GM21737 (cell line): ENCODE measurements around the gene FRMD1.
"Not testable (repeated sequence)": the region's sequence is repeated elsewhere in the genome, so short reads cannot be mapped to it uniquely, and the experiment has no call there.

Experiments
- ATAC-seq: cut with Tn5 transposase; IDR thresholded peaks from one replicate; pipeline ENCODE4 v1.9.1; 2021; ENCODE audit warnings: mild to moderate bottlenecking, moderate library complexity; ENCODE audit not compliant: unreplicated experiment

FRMD1 gene

GRCh38 chr6:168080393-168081077 lies 1.5 kb upstream of the FRMD1 start:
- ATAC-seq: no peak

- no peak for ATAC-seq
Measured at GRCh38 chr6:168078175-168078942, 653 bp downstream of the FRMD1 start.

DNA sequence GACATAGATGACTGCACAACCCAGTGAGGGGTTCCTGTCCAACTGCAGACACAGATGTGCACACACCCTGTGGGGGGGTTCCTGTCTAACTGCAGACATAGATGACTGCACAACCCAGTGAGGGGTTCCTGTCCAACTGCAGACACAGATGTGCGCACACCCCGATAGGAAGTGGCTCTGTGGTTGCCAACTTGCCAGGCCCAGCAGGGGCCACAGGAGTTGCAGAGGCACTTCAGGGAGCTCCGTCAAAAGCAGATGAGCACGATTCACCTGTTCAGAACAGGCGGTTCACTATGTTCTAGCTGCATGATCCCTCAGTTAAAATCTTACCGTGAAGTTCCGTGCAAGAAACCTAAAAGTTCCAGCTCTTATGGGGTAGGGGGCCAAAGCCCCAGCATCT lies 1.6 kb downstream of the FRMD1 start:
- ATAC-seq: not testable (repeated sequence)

DNA sequence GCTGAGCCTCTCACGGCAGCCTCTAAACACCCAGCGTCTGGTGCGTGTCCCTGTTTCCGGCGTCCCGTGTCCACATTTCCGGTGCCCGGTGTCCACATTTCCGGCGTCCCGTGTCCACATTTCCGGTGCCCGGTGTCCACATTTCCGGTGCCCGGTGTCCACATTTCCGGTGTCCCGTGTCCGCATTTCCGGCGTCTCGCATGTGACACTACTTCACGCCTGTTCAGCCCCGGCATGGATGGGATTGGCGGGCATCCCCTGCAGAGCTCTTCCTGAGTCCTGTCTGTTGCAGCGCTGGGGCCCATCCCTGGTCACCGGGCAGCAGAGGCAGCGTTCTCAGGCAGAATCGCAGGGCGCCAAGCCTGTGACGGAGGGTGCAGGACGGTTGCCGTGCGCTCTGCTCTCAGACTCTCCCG lies 3.2 kb downstream of the FRMD1 start:
- ATAC-seq: no peak

DNA sequence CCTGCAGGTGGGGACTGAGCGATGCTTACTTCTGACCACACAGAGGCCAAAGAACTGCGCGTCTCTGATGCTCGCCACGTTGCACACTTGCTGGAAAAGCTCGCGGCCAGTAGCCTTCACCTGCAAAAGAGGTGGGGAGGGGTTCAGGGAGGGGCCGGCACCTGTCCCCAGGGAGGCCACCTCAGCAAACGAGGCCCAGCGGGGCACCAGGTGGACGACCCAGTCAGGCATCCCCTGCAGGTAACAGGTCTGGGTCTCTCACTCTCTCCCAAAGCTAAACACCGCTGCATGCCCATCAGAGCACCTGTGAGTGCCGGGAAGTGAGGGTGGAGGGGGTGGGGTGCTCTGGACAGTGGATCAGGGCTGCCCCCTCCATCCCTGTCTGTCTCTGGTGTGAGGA lies 3.8 kb downstream of the FRMD1 start:
- no peak for ATAC-seq

- no peak for ATAC-seq
Measured at GRCh38 chr6:168073937-168074730, 4.9 kb downstream of the FRMD1 start.

GRCh38 chr6:168072730-168073129 lies 6.3 kb downstream of the FRMD1 start:
- ATAC-seq: no peak

DNA sequence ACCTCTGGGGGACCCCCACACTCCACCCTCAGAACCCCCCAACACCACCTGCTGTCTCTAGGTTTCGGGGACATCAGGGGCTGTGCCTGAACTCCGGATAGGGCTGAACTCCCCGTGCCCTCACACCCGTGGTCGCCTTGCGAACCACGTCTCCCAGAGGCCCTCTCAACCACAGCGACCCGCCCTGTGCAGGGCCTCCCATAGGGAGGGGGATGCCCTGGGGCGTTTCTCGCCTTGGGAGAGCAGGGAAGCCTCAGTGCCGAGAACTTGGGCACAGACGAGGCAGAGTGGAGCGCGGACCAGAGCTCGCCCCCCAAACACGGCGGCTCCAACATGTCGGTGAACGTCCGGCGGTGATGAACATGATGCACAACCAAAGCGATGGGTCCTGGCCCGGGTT lies 6.8 kb downstream of the FRMD1 start:
- no peak for ATAC-seq

GRCh38 chr6:168071620-168072019 lies 7.4 kb downstream of the FRMD1 start:
- no peak for ATAC-seq

GRCh38 chr6:168070804-168071203 lies 8.2 kb downstream of the FRMD1 start:
- ATAC-seq: no peak

GRCh38 chr6:168067081-168067759 lies 11.8 kb downstream of the FRMD1 start:
- no peak for ATAC-seq

GRCh38 chr6:168064226-168064807 lies 14.7 kb downstream of the FRMD1 start:
- no peak for ATAC-seq

GRCh38 chr6:168063431-168063830 lies 15.6 kb downstream of the FRMD1 start:
- no peak for ATAC-seq

DNA sequence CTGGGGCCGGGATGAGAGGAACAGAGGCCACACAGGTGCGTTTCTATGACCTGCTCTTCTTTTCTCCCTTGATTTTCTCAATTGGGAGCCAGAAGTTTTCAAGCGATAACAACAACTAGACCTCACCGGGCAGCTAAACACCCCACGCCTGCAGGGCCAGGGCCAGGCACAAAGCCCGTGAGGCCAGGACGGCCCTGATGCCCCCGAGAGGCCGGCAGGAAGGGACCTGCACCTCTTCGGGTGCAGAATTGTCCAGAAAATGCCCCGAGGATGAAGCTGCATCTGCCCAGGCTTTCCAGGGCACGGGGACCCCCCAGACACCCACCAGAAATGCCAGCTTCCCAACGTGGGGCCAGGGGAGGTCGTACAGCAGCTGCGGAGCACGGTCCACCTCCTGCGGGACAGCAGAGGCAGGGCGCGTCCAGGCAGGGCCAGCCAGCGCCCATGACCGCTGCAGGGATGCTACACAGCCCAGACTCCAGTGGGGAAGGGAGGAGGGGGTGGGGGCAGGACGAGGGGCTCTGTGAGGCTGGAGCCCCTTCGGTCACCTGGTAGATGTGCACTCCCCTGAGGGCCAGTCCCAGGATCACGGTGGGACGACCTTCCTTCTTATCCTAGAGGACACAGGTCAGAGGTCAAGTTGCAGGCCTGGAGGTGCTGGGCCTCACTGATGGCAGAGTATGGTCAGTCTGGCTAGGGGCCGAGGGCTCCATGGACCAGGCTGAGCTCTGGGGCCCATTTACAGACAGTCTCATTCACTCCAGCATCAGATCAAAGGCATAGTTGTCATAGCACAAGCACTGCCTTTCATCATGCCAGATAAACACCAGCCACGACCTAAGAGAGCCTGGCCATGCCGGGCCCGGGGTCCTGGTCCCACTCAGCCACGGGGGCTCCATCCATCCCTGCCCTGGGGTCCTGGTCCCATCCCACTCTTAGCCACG lies 16.4 kb downstream of the FRMD1 start:
- no peak for ATAC-seq

- ATAC-seq: no peak
Measured at GRCh38 chr6:168061269-168062210, 17.5 kb downstream of the FRMD1 start.

DNA sequence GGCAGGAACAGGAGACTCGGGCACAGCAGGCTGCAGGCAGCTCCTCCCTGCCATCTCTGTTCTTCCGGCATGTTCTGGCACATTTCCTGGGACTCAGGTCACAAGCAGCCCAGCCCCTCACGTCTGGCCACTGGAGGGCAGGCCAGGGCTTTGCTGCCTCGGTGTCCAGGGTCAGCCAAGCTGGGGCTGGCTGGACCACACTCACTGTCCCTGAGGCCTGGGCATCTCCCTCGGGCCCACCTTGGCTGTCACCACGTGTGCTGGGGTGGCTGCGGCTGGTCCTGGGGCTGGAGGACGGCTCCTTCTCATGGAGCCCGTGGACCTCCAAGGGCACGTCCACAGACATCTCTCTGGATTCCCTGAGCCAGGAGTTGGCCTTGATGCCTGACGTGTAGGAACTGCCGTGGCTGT lies 18.5 kb downstream of the FRMD1 start:
- ATAC-seq: no peak

DNA sequence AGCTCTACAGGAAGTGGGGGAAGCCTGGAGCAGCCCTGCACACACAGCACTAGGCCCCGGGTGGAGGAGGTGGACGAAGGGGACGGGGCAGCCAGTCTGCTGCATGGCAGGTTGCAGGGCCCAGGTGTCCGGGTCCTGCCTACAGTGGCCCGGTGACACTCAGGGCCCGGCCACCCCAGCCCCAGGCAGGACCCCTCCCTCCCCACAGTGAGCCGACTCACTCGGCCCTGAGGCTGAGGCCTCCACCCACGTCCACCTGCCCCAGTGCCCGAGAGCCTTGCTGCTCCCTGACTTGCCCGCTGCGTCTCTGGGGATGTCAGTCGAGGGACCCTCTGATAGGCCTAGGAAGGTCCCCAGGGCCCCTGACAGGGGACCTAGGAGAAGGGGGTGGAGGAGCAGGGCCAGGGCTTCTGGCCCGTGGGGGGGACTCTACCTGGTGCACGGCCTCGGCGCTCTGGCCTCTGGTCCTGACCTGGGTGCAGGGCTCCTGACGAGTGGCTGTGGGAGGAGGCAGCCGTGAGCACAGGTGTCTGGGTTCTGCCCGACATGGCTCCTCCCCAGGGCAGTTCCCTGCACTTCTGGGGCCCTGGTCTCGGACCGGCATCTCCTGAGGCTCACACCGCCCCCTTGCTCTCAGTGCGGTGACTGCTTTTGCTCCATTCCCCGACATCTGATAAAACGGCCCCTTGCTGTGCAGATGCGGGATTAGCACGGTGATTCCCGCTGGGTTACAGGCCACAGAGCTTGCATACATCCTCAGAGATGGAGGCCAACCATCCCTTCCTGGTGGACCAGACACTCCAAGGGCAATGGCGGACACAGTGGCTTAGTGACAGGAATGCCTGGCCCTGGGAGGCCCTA lies 20.1 kb downstream of the FRMD1 start:
- ATAC-seq: no peak

DNA sequence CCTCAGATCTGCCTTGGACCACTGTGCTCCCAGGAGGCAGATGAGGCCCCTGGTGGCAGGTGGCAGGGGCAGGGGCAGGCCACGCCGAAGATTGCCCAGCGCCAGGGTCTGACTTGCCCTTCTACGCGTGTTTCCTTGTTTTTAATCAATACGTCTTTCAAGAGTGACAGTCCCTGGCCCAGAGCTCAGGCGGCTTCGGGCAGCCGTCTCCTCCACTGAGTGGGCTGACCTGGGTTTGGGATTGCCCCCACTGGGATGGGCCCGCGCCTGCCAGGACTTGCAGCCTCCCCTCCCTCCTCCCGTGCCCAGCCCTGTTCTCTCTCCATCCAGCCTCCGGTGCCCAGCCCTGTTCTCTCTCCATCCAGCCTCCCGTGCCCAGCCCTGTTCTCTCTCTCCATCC lies 21.2 kb downstream of the FRMD1 start:
- no peak for ATAC-seq
